ENCODE results near the gene RNF144A.

RNF144A gene

GRCh38 chr2:6908291-6908690 is 8.9 kb upstream of the RNF144A start:
- no peak for DNase-seq (ENCODE audit: low spot score)

GRCh38 chr2:6909431-6910385 is 7.5 kb upstream of the RNF144A start:
- DNase-seq (ENCODE audit: low spot score) = no peak

GRCh38 chr2:6911721-6912120 is 5.5 kb upstream of the RNF144A start:
- no peak for DNase-seq (ENCODE audit: low spot score)

GRCh38 chr2:6913415-6914157 is 3.6 kb upstream of the RNF144A start:
- no peak for DNase-seq (ENCODE audit: low spot score)

- DNase-seq (ENCODE audit: low spot score) = no peak
Observed at GRCh38 chr2:6914828-6915227, 2.4 kb upstream of the RNF144A start.

GRCh38 chr2:6915399-6915798 is 1.8 kb upstream of the RNF144A start:
- no peak for DNase-seq (ENCODE audit: low spot score)

GRCh38 chr2:6916224-6916623 is 988 bp upstream of the RNF144A start:
- peak; percentile 13 for DNase-seq (ENCODE audit: low spot score)

GRCh38 chr2:6916736-6917070 is 509 bp upstream of the RNF144A start:
- DNase-seq (ENCODE audit: low spot score) = no peak

- DNase-seq (ENCODE audit: low spot score) = no peak
Observed at GRCh38 chr2:6917761-6918421, 679 bp downstream of the RNF144A start.

GRCh38 chr2:6919901-6920742 is 2.9 kb downstream of the RNF144A start:
- DNase-seq (ENCODE audit: low spot score) = peak; percentile 54

- DNase-seq (ENCODE audit: low spot score) = peak; percentile 44
Observed at GRCh38 chr2:6920743-6921064, 3.5 kb downstream of the RNF144A start.

- DNase-seq (ENCODE audit: low spot score) = peak; percentile 58
Observed at GRCh38 chr2:6921321-6921922, 4.2 kb downstream of the RNF144A start.

- peak; percentile 75 for DNase-seq (ENCODE audit: low spot score)
Observed at GRCh38 chr2:6922201-6922656, 5.0 kb downstream of the RNF144A start.

GRCh38 chr2:6923319-6923718 is 6.1 kb downstream of the RNF144A start:
- peak; percentile 82 for DNase-seq (ENCODE audit: low spot score)

- no peak for DNase-seq (ENCODE audit: low spot score)
Observed at GRCh38 chr2:6924101-6924923, 7.1 kb downstream of the RNF144A start.

GRCh38 chr2:6924924-6925409 is 7.8 kb downstream of the RNF144A start:
- peak; percentile 36 for DNase-seq (ENCODE audit: low spot score)

- DNase-seq (ENCODE audit: low spot score) = no peak
Observed at GRCh38 chr2:6926071-6926732, 9.0 kb downstream of the RNF144A start.

- peak; percentile 96 for DNase-seq (ENCODE audit: low spot score)
Observed at GRCh38 chr2:6927186-6927585, 10.0 kb downstream of the RNF144A start.

GRCh38 chr2:6927753-6928152 is 10.5 kb downstream of the RNF144A start:
- no peak for DNase-seq (ENCODE audit: low spot score)

GRCh38 chr2:6928452-6928851 is 11.2 kb downstream of the RNF144A start:
- no peak for DNase-seq (ENCODE audit: low spot score)
